Caco-2 (cell line): ENCODE data around the gene DYNC2LI1. TPM values are rescaled to one million over a fixed set of nuclear protein-coding genes. Genes with fewer than 3 reads are reported as not detected.

Experiments
- BruUV-seq: library from RNA; stranded (reverse); fragments of 400-500 nt; replicated peaks from 2 replicates; lab custom pipeline; 2021; lab: Mats Ljungman, UMichigan
- CTCF ChIA-PET: fragments of 300-600 bp; sonication (Branson Sonifier 250); formaldehyde crosslinking; loops from one replicate; lab custom pipeline; 2022; ENCODE audit warnings: antibody characterized with exemption; lab: Charles Lee
- POLR2A ChIA-PET: fragments of 300-600 bp; sonication (Branson Sonifier 250); formaldehyde crosslinking; loops from one replicate; lab custom pipeline; 2022; ENCODE audit warnings: antibody characterized with exemption; lab: Charles Lee
- DNase-seq, 2 experiments: peaks; one replicate each; pipeline versions ENCODE4 v3.0.0 to v3.0.0-alpha.2; 2020 to 2022
- H3K27me3 ChIP-seq: replicated peaks from 2 replicates; pipeline ENCODE4 v1.6.0; 2011; ENCODE audit warnings: low read length; ENCODE audit not compliant: control insufficient read depth, insufficient read depth
- H3K36me3 ChIP-seq: 2 replicates; pipeline ENCODE4 v1.5.1; 2011; ENCODE audit warnings: low read length; ENCODE audit not compliant: control insufficient read depth, insufficient read depth
- H3K4me1 ChIP-seq: fragments of 250-450 bp; sonication (Bioruptor Pico); 2 replicates; pipeline ENCODE4 v1.5.1; 2020; ENCODE audit warnings: mild to moderate bottlenecking
- H3K4me3 ChIP-seq: 2 replicates; pipeline ENCODE4 v1.5.1; 2011; ENCODE audit warnings: low read depth, mild to moderate bottlenecking, control low read depth, low read length
- H3K9me3 ChIP-seq: fragments of 250-450 bp; sonication (Bioruptor Pico); 2 replicates; pipeline ENCODE4 v1.5.1; 2020; ENCODE audit warnings: mild to moderate bottlenecking, moderate library complexity
- H3K27ac Mint-ChIP-seq: one replicate; pipeline ENCODE4 v1.8.0; 2022; ENCODE audit warnings: mixed read lengths; ENCODE audit not compliant: unreplicated experiment
- H3K27me3 Mint-ChIP-seq: one replicate; pipeline ENCODE4 v1.8.0; 2022; ENCODE audit warnings: mixed read lengths; ENCODE audit not compliant: insufficient read depth, unreplicated experiment
- H3K36me3 Mint-ChIP-seq: one replicate; pipeline ENCODE4 v1.8.0; 2022; ENCODE audit warnings: mild to moderate bottlenecking, mixed read lengths; ENCODE audit not compliant: insufficient read depth, unreplicated experiment
- H3K4me1 Mint-ChIP-seq: one replicate; pipeline ENCODE4 v1.8.0; 2022; ENCODE audit warnings: low read depth, mixed read lengths; ENCODE audit not compliant: unreplicated experiment
- H3K4me3 Mint-ChIP-seq: one replicate; pipeline ENCODE4 v1.8.0; 2022; ENCODE audit warnings: mild to moderate bottlenecking, moderate library complexity, mixed read lengths; ENCODE audit not compliant: unreplicated experiment
- H3K9me3 Mint-ChIP-seq: one replicate; pipeline ENCODE4 v1.8.0; 2022; ENCODE audit warnings: mixed read lengths; ENCODE audit not compliant: unreplicated experiment
- intact Hi-C: fragments of 100-400 bp; cut with micrococcal nuclease; formaldehyde crosslinking; loops from one replicate; pipeline ENCODE4 v1.10.0; 2022; ENCODE audit not compliant: unreplicated experiment
- total RNA-seq: library from RNA; stranded (reverse); gene quantifications from 2 replicates; pipeline ENCODE4 v1.2.3, GENCODE V29; 2022
- TF ChIP-seq, protein P1 (sequence below), 2 experiments: fragments of 200-600 bp in 1 of 2; IDR thresholded peaks; 1 replicate in 1 of 2; 2 replicates in 1 of 2; pipeline versions ENCODE4 v1.5.1 to v1.8.0; 2011 to 2022; ENCODE audit warnings: antibody characterized with exemption in 1 of 2, control low read depth in 1 of 2, inconsistent platforms in 1 of 2, low read depth in 1 of 2, low read length in 1 of 2, mild to moderate bottlenecking in 1 of 2, moderate library complexity in 1 of 2; ENCODE audit not compliant: insufficient read depth in 1 of 2, severe bottlenecking in 1 of 2, unreplicated experiment in 1 of 2

Gene DYNC2LI1
- total RNA-seq, 1 experiment from 2014 or later = 8.3 TPM

- Mint-ChIP-seq H3K4me1 (no peaks in the 10 kb centered on the region), H3K27me3 (no peaks in the 10 kb centered on the region), H3K9me3 (no peaks in the 10 kb centered on the region), H3K27ac (no peak overlapping the region), H3K36me3 (no peaks in the 10 kb centered on the region), H3K4me3 (no peak overlapping the region)
- Histone ChIP-seq H3K9me3 (no peaks in the 10 kb centered on the region), H3K27me3 (no peaks in the 10 kb centered on the region), H3K36me3 (no peaks in the 10 kb centered on the region), H3K4me1 (no peaks in the 10 kb centered on the region), H3K4me3 (no peak overlapping the region)
- intact Hi-C loops = no loop called here
- POLR2A ChIA-PET = no interaction called here
- TF ChIP-seq, protein P1, sequence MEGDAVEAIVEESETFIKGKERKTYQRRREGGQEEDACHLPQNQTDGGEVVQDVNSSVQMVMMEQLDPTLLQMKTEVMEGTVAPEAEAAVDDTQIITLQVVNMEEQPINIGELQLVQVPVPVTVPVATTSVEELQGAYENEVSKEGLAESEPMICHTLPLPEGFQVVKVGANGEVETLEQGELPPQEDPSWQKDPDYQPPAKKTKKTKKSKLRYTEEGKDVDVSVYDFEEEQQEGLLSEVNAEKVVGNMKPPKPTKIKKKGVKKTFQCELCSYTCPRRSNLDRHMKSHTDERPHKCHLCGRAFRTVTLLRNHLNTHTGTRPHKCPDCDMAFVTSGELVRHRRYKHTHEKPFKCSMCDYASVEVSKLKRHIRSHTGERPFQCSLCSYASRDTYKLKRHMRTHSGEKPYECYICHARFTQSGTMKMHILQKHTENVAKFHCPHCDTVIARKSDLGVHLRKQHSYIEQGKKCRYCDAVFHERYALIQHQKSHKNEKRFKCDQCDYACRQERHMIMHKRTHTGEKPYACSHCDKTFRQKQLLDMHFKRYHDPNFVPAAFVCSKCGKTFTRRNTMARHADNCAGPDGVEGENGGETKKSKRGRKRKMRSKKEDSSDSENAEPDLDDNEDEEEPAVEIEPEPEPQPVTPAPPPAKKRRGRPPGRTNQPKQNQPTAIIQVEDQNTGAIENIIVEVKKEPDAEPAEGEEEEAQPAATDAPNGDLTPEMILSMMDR (IDR thresholded peaks at IDR 0.05; ENCODE audit: insufficient read depth in 1 of 2, low read depth in 1 of 2, low read length in 1 of 2, severe bottlenecking in 1 of 2, unreplicated experiment in 1 of 2) = no peak
- BruUV-seq = no TSS peak
- CTCF ChIA-PET = no interaction called here
- no peak for DNase-seq
Measured at GRCh38 chr2:43792653-43793052, 18.8 kb downstream of the DYNC2LI1 start.

GRCh38 chr2:43794956-43795355, 21.1 kb downstream of the DYNC2LI1 start:
- CTCF ChIA-PET = no interaction called here
- H3K36me3 Mint-ChIP-seq = no peaks in the 10 kb centered on the region
- Histone ChIP-seq H3K36me3 (no peaks in the 10 kb centered on the region), H3K27me3 (no peaks in the 10 kb centered on the region), H3K4me3 (no peak overlapping the region), H3K4me1 (no peaks in the 10 kb centered on the region), H3K9me3 (no peaks in the 10 kb centered on the region)
- H3K4me3 Mint-ChIP-seq = no peak overlapping the region
- intact Hi-C loops = no loop called here
- no TSS peak for BruUV-seq
- H3K4me1 Mint-ChIP-seq = no peaks in the 10 kb centered on the region
- H3K27ac Mint-ChIP-seq = no peak overlapping the region
- no peaks in the 10 kb centered on the region for H3K27me3 Mint-ChIP-seq
- no peak for DNase-seq
- TF ChIP-seq, protein P1 (IDR thresholded peaks at IDR 0.05; ENCODE audit: insufficient read depth in 1 of 2, low read depth in 1 of 2, low read length in 1 of 2, severe bottlenecking in 1 of 2, unreplicated experiment in 1 of 2) = no peak
- POLR2A ChIA-PET = no interaction called here
- H3K9me3 Mint-ChIP-seq = no peaks in the 10 kb centered on the region

DNA sequence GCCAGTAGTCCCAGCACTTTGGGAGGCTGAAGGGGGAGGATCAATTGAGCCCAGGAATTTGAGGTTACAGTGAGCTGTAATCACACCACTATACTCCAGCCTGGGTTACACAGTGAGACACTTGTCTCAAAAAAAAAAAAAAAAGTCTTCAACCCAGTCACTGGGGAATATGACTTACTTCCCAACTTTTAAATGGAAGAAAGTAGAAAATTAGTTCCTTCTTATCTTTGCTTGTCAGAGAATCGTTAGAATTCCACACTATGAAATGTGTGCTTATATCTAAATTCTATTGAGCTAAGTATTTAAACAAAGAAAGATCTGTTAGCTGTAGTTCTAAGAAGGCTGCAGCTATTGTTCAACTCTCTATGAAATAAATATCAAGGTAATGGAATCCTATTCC, 22.4 kb downstream of the DYNC2LI1 start:
- POLR2A ChIA-PET = no interaction called here
- H3K4me1 ChIP-seq = no peaks in the 10 kb centered on the region
- H3K4me3 Mint-ChIP-seq = no peak overlapping the region
- H3K4me1 Mint-ChIP-seq = no peaks in the 10 kb centered on the region
- peaks cover 3% of the 10 kb centered on the region for H3K36me3 Mint-ChIP-seq
- TF ChIP-seq, protein P1 (IDR thresholded peaks at IDR 0.05; ENCODE audit: insufficient read depth in 1 of 2, low read depth in 1 of 2, low read length in 1 of 2, severe bottlenecking in 1 of 2, unreplicated experiment in 1 of 2) = no peak
- DNase-seq = no peak
- no peak overlapping the region for H3K27ac Mint-ChIP-seq
- H3K27me3 Mint-ChIP-seq = no peaks in the 10 kb centered on the region
- CTCF ChIA-PET = no interaction called here
- intact Hi-C loops = no loop called here
- H3K4me3 ChIP-seq = no peak overlapping the region
- H3K9me3 Mint-ChIP-seq = no peaks in the 10 kb centered on the region
- no peaks in the 10 kb centered on the region for H3K9me3 ChIP-seq
- BruUV-seq = no TSS peak
- no peaks in the 10 kb centered on the region for H3K27me3 ChIP-seq
- H3K36me3 ChIP-seq = no peaks in the 10 kb centered on the region
